Muscle of leg (tissue), 11 donors: ENCODE results near the gene CCL20. TPM values are rescaled to one million over a fixed set of nuclear protein-coding genes. Genes with fewer than 3 reads are reported as not detected.
A peak's percentile ranks its signal among the peaks of the same experiment; 100 is the strongest.

Source experiments
- DNase-seq: peaks from one replicate; pipeline ENCODE4 v3.0.0; 2013
- H3K27ac ChIP-seq: one replicate; pipeline ENCODE4 v1.5.1; 2013; ENCODE audit warnings: mild to moderate bottlenecking, low read length, control low read depth
- H3K27me3 ChIP-seq: one replicate; pipeline ENCODE4 v1.6.1; 2013; ENCODE audit warnings: low read length; ENCODE audit not compliant: control insufficient read depth, insufficient read depth
- H3K36me3 ChIP-seq: one replicate; pipeline ENCODE4 v1.6.1; 2013; ENCODE audit warnings: low read length; ENCODE audit not compliant: control insufficient read depth, insufficient read depth
- H3K4me1 ChIP-seq: one replicate; pipeline ENCODE4 v1.6.1; 2013; ENCODE audit warnings: low read length; ENCODE audit not compliant: control insufficient read depth, insufficient read depth
- H3K4me3 ChIP-seq: one replicate; pipeline ENCODE4 v1.5.1; 2013; ENCODE audit warnings: low read length, control low read depth
- H3K9me3 ChIP-seq: replicated peaks from 2 replicates; pipeline ENCODE4 v1.6.1; 2013; ENCODE audit warnings: low read depth, low read length; ENCODE audit not compliant: control insufficient read depth
- WGBS: methylation state at CpG from one replicate; pipeline ENCODE4 v1.1.5; 2013; ENCODE audit warnings: missing lambda C conversion rate; ENCODE audit not compliant: insufficient coverage; 5-methylcytosine and 5-hydroxymethylcytosine counted together
- polyA plus RNA-seq, 8 donors: library from polyadenylated mRNA; unstranded; fragments of 120-200 nt; gene quantifications; one replicate each; pipeline versions ENCODE4 v1.2.1 to v1.2.3, GENCODE V29; 2013; ENCODE audit warnings: inconsistent platforms in 1 of 8, low replicate concordance in 1 of 8; ENCODE audit not compliant: insufficient read length in 8 of 8, insufficient read depth in 1 of 8
- total RNA-seq: library from RNA; stranded (reverse); fragments of 120-200 nt; gene quantifications from one replicate; pipeline ENCODE4 v1.2.4, GENCODE V29; 2013

CCL20 gene
- total and polyA plus RNA-seq, 9 donors: 0.27 to 6.3 (median 2.3) TPM

GRCh38 chr2:227799202-227799601, 14.4 kb upstream of the CCL20 start:
- Histone ChIP-seq H3K4me1 (no peaks in the 10 kb centered on the region), H3K36me3 (no peaks in the 10 kb centered on the region), H3K4me3 (no peak overlapping the region), H3K27me3 (no peaks in the 10 kb centered on the region), H3K27ac (no peak overlapping the region), H3K9me3 (no peaks in the 10 kb centered on the region)
- no CpG with 5 or more reads among the region's 3 CpGs for WGBS
- no peak for DNase-seq

- WGBS: no CpG with 5 or more reads among the region's 2 CpGs
- H3K27me3 ChIP-seq: no peaks in the 10 kb centered on the region
- H3K9me3 ChIP-seq: no peaks in the 10 kb centered on the region
- DNase-seq: no peak
- H3K36me3 ChIP-seq: no peaks in the 10 kb centered on the region
- no peak overlapping the region for H3K4me3 ChIP-seq
- no peaks in the 10 kb centered on the region for H3K4me1 ChIP-seq
- H3K27ac ChIP-seq: no peak overlapping the region
Measured at GRCh38 chr2:227802882-227803281, 10.8 kb upstream of the CCL20 start.

- Histone ChIP-seq H3K27me3 (no peaks in the 10 kb centered on the region), H3K27ac (no peak overlapping the region), H3K4me1 (no peaks in the 10 kb centered on the region), H3K4me3 (no peak overlapping the region), H3K9me3 (no peaks in the 10 kb centered on the region), H3K36me3 (no peaks in the 10 kb centered on the region)
- no peak for DNase-seq
- 50% methylated on average over 2 of the region's 4 CpGs for WGBS
Measured at GRCh38 chr2:227804975-227805374, 8.7 kb upstream of the CCL20 start.

GRCh38 chr2:227805578-227805977, 8.1 kb upstream of the CCL20 start:
- Histone ChIP-seq H3K36me3 (no peaks in the 10 kb centered on the region), H3K27me3 (no peaks in the 10 kb centered on the region), H3K27ac (no peak overlapping the region), H3K4me1 (no peaks in the 10 kb centered on the region), H3K4me3 (no peak overlapping the region), H3K9me3 (no peaks in the 10 kb centered on the region)
- WGBS: 42% methylated on average over 12 of the region's 15 CpGs
- DNase-seq: peak; percentile 20

- H3K27me3 ChIP-seq: no peaks in the 10 kb centered on the region
- H3K27ac ChIP-seq: no peak overlapping the region
- H3K4me1 ChIP-seq: no peaks in the 10 kb centered on the region
- no CpG with 5 or more reads among the region's 1 CpG for WGBS
- no peaks in the 10 kb centered on the region for H3K9me3 ChIP-seq
- H3K4me3 ChIP-seq: no peak overlapping the region
- no peaks in the 10 kb centered on the region for H3K36me3 ChIP-seq
- DNase-seq: no peak
Measured at GRCh38 chr2:227808936-227809335, 4.7 kb upstream of the CCL20 start.

GRCh38 chr2:227812001-227812400, 1.6 kb upstream of the CCL20 start:
- H3K9me3 ChIP-seq: no peaks in the 10 kb centered on the region
- no peaks in the 10 kb centered on the region for H3K36me3 ChIP-seq
- WGBS: no CpG with 5 or more reads among the region's 4 CpGs
- no peak overlapping the region for H3K27ac ChIP-seq
- no peaks in the 10 kb centered on the region for H3K4me1 ChIP-seq
- no peak for DNase-seq
- H3K4me3 ChIP-seq: no peak overlapping the region
- no peaks in the 10 kb centered on the region for H3K27me3 ChIP-seq

- no peaks in the 10 kb centered on the region for H3K4me1 ChIP-seq
- H3K9me3 ChIP-seq: no peaks in the 10 kb centered on the region
- DNase-seq: peak; percentile 2
- H3K36me3 ChIP-seq: no peaks in the 10 kb centered on the region
- no CpG with 5 or more reads among the region's 2 CpGs for WGBS
- H3K27me3 ChIP-seq: no peaks in the 10 kb centered on the region
- no peak overlapping the region for H3K4me3 ChIP-seq
- H3K27ac ChIP-seq: no peak overlapping the region
Measured at GRCh38 chr2:227813229-227813561, 447 bp upstream of the CCL20 start.

GRCh38 chr2:227815066-227815465, 1.4 kb downstream of the CCL20 start:
- Histone ChIP-seq H3K27me3 (no peaks in the 10 kb centered on the region), H3K36me3 (no peaks in the 10 kb centered on the region), H3K4me3 (no peak overlapping the region), H3K27ac (no peak overlapping the region), H3K9me3 (no peaks in the 10 kb centered on the region), H3K4me1 (no peaks in the 10 kb centered on the region)
- DNase-seq: no peak
- WGBS: no CpG with 5 or more reads among the region's 3 CpGs

- Histone ChIP-seq H3K4me3 (no peak overlapping the region), H3K27ac (no peak overlapping the region), H3K4me1 (no peaks in the 10 kb centered on the region), H3K36me3 (no peaks in the 10 kb centered on the region), H3K27me3 (no peaks in the 10 kb centered on the region), H3K9me3 (no peaks in the 10 kb centered on the region)
- WGBS: no CpG with 5 or more reads among the region's 2 CpGs
- DNase-seq: no peak
Measured at GRCh38 chr2:227816507-227817294, 3.1 kb downstream of the CCL20 start.

- Histone ChIP-seq H3K36me3 (no peaks in the 10 kb centered on the region), H3K27ac (no peak overlapping the region), H3K4me3 (no peak overlapping the region), H3K27me3 (no peaks in the 10 kb centered on the region), H3K4me1 (no peaks in the 10 kb centered on the region), H3K9me3 (no peaks in the 10 kb centered on the region)
- WGBS: no CpG with 5 or more reads among the region's 1 CpG
- DNase-seq: no peak
Measured at GRCh38 chr2:227817336-227817735, 3.7 kb downstream of the CCL20 start.
